HepG2 (cell line): ENCODE measurements around the gene C2orf92. TPM values are rescaled to one million over a fixed set of nuclear protein-coding genes. Genes with fewer than 3 reads are reported as not detected.
A peak's percentile ranks its signal among the peaks of the same experiment; 100 is the strongest.

ENCODE experiments used
- CBX2 ChIP-seq, 2 experiments: fragments of 200-600 bp in 1 of 2; sonication (generic); formaldehyde crosslinking in 1 of 2; IDR thresholded peaks; 2 replicates each; pipeline versions ENCODE4 v1.7.0 to v1.8.1; 2018 to 2022; ENCODE audit warnings: low read depth in 2 of 2, low read length in 1 of 2, mild to moderate bottlenecking in 1 of 2, missing genetic modification reagents in 1 of 2
- DNMT3B ChIP-seq: conservative IDR thresholded peaks from 2 replicates; pipeline ENCODE4 v1.6.1; 2016; ENCODE audit warnings: missing biosample characterization, control low read depth
- EP300 ChIP-seq, 3 experiments: sonication (generic) in 1 of 3; formaldehyde crosslinking in 1 of 3; IDR thresholded peaks; 2 replicates each; pipeline versions ENCODE4 v1.5.1 to v1.6.1; 2011 to 2020; ENCODE audit warnings: low read depth in 2 of 3, low read length in 2 of 3, borderline replicate concordance in 1 of 3, improper control_type of control experiment in 1 of 3, mild to moderate bottlenecking in 1 of 3, missing genetic modification reagents in 1 of 3, moderate library complexity in 1 of 3
- FIP1L1 ChIP-seq: fragments of 200-400 bp; formaldehyde crosslinking; IDR thresholded peaks from 2 replicates; pipeline ENCODE4 v1.6.1; 2018; ENCODE audit warnings: low read depth, mild to moderate bottlenecking, low read length, moderate library complexity, borderline replicate concordance; ENCODE audit not compliant: insufficient read depth
- FOXK1 ChIP-seq: sonication (generic); formaldehyde crosslinking; IDR thresholded peaks from 2 replicates; pipeline ENCODE4 v1.4.0; 2020; ENCODE audit warnings: low read depth, missing genetic modification reagents, borderline replicate concordance
- FOXK2 ChIP-seq: fragments of 450-650 bp; IDR thresholded peaks from 2 replicates; pipeline ENCODE4 v1.6.1; 2016
- NCOR1 ChIP-seq: fragments of 200-600 bp; sonication (generic); IDR thresholded peaks from 2 replicates; pipeline ENCODE4 v1.7.0; 2017; ENCODE audit warnings: antibody characterized with exemption, low read length, borderline replicate concordance
- NR2F6 ChIP-seq, 2 experiments: IDR thresholded peaks; 2 replicates each; pipeline ENCODE4 v1.6.1; 2016; ENCODE audit warnings: antibody characterized with exemption in 1 of 2, mild to moderate bottlenecking in 1 of 2
- POGZ ChIP-seq: sonication (generic); formaldehyde crosslinking; IDR thresholded peaks from 2 replicates; pipeline ENCODE4 v1.4.0; 2020; ENCODE audit warnings: mild to moderate bottlenecking, missing genetic modification reagents
- POLR2AphosphoS5 ChIP-seq: IDR thresholded peaks from 2 replicates; pipeline ENCODE4 v1.6.1; 2012; ENCODE audit warnings: low read depth, low read length
- SMARCE1 ChIP-seq: fragments of 450-650 bp; IDR thresholded peaks from 2 replicates; pipeline ENCODE4 v1.6.1; 2017; ENCODE audit warnings: borderline replicate concordance
- TEAD2 ChIP-seq: sonication (generic); formaldehyde crosslinking; IDR thresholded peaks from 2 replicates; pipeline ENCODE4 v1.9.0; 2021; ENCODE audit warnings: missing genetic modification reagents
- ZKSCAN1 ChIP-seq: fragments of 150-350 bp; IDR thresholded peaks from 2 replicates; pipeline ENCODE4 v1.6.1; 2014; ENCODE audit warnings: low read length
- ZNF121 ChIP-seq: sonication (generic); formaldehyde crosslinking; IDR thresholded peaks from 2 replicates; pipeline ENCODE4 v1.5.0; 2020; ENCODE audit warnings: mild to moderate bottlenecking, missing genetic modification reagents
- ZNF207 ChIP-seq: fragments of 450-650 bp; IDR thresholded peaks from 2 replicates; pipeline ENCODE4 v1.6.1; 2016; ENCODE audit warnings: antibody characterized with exemption, borderline replicate concordance
- ZNF224 ChIP-seq: sonication (generic); formaldehyde crosslinking; IDR thresholded peaks from 2 replicates; pipeline ENCODE4 v1.5.0; 2020; ENCODE audit warnings: mild to moderate bottlenecking, missing genetic modification reagents
- ZNF225 ChIP-seq: sonication (generic); formaldehyde crosslinking; IDR thresholded peaks from 2 replicates; pipeline ENCODE4 v1.4.0; 2020; ENCODE audit warnings: mild to moderate bottlenecking, missing genetic modification reagents
- ZNF335 ChIP-seq: sonication (generic); formaldehyde crosslinking; IDR thresholded peaks from 2 replicates; pipeline ENCODE4 v1.4.0; 2020; ENCODE audit warnings: missing genetic modification reagents
- ZZZ3 ChIP-seq: sonication (generic); formaldehyde crosslinking; IDR thresholded peaks from 2 replicates; pipeline ENCODE4 v1.4.0; 2020; ENCODE audit warnings: missing genetic modification reagents, mild to moderate bottlenecking, borderline replicate concordance
- polyA plus RNA-seq, 8 experiments: library from polyadenylated mRNA; depleted of rRNA in 3 of 8; stranded (reverse) in 7 of 8; unstranded in 1 of 8; fragments of >200 nt; fragmentation: Illumina TruSeq in 4 of 8; extraction: Trizol in 4 of 8; gene quantifications; 2 replicates each; pipeline versions ENCODE4 v1.2.1 to v1.2.3, GENCODE V29; 2011 to 2016; ENCODE audit warnings: low read depth in 4 of 8, missing spikeins in 1 of 8, mixed read lengths in 1 of 8; ENCODE audit not compliant: insufficient read depth in 1 of 8
- total RNA-seq, 5 experiments: library from RNA; depleted of rRNA; stranded (reverse); fragments of >200 nt; fragmentation: Illumina TruSeq; extraction: Trizol; gene quantifications; 2 replicates each; pipeline ENCODE4 v1.2.3, GENCODE V29; 2016; ENCODE audit warnings: low read depth in 1 of 5
- TF ChIP-seq, protein P1 (sequence below): sonication (generic); formaldehyde crosslinking; IDR thresholded peaks from 2 replicates; pipeline ENCODE4 v1.8.0; 2022; ENCODE audit warnings: missing genetic modification reagents, mild to moderate bottlenecking, moderate library complexity, borderline replicate concordance
- TF ChIP-seq, protein P2 (sequence below): sonication (generic); formaldehyde crosslinking; IDR thresholded peaks from 2 replicates; pipeline ENCODE4 v1.4.0; 2020; ENCODE audit warnings: missing genetic modification reagents, borderline replicate concordance
- TF ChIP-seq, protein P3 (sequence below), 2 experiments: sonication (generic) in 1 of 2; formaldehyde crosslinking in 1 of 2; IDR thresholded peaks; 2 replicates each; pipeline versions ENCODE4 v1.4.0 to v1.6.1; 2018 to 2020; ENCODE audit warnings: missing genetic modification reagents in 2 of 2, borderline replicate concordance in 1 of 2, low read depth in 1 of 2, mild to moderate bottlenecking in 1 of 2, missing biosample characterization in 1 of 2
- TF ChIP-seq, protein P4 (sequence below): sonication (generic); formaldehyde crosslinking; IDR thresholded peaks from 2 replicates; pipeline ENCODE4 v1.5.0; 2020; ENCODE audit warnings: missing genetic modification reagents, mild to moderate bottlenecking, borderline replicate concordance

Gene C2orf92
- total and polyA plus RNA-seq, 2 of the 13 experiments (the other 11 are each of a cell fraction or from before 2014, with no cell fraction given) = 4.9 to 5.0 TPM

DNA sequence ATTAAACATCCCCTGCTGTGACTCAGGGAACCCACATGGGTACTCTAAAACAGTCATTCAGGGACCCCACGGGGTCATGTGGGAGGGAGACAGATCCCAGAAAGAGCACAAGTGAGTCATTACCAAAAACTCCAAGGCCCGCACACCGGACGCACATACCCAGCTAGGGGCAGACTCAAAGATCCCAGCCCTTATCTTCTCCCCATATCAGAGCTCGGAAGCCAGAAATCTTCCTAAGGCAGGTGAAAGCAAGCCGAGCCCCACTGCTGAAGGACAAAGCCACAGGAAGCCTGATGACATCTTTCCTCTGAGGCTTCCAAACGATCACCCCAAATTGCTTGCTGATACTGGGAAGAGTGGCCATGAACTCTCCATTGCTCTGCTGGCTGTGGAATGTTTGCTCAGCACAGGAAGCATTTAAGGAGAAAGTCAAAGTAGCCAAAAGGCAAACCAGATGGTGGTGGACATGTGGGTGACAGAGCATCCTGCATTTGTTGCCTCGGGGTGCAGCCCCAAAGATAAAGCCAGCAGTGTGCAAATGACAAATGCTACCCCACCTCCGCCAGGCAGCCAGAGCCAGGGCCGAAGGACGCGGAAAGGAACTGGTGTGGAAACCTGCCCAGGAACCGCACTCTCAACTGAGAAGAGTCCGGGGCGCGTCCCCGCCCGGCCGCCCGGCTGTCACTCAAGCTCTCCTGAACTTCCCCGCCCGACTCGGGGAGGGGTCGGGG is 6.5 kb upstream of the C2orf92 start (continued):
- TF ChIP-seq, protein P1, sequence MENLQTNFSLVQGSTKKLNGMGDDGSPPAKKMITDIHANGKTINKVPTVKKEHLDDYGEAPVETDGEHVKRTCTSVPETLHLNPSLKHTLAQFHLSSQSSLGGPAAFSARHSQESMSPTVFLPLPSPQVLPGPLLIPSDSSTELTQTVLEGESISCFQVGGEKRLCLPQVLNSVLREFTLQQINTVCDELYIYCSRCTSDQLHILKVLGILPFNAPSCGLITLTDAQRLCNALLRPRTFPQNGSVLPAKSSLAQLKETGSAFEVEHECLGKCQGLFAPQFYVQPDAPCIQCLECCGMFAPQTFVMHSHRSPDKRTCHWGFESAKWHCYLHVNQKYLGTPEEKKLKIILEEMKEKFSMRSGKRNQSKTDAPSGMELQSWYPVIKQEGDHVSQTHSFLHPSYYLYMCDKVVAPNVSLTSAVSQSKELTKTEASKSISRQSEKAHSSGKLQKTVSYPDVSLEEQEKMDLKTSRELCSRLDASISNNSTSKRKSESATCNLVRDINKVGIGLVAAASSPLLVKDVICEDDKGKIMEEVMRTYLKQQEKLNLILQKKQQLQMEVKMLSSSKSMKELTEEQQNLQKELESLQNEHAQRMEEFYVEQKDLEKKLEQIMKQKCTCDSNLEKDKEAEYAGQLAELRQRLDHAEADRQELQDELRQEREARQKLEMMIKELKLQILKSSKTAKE = no peak
- TF ChIP-seq, protein P2, sequence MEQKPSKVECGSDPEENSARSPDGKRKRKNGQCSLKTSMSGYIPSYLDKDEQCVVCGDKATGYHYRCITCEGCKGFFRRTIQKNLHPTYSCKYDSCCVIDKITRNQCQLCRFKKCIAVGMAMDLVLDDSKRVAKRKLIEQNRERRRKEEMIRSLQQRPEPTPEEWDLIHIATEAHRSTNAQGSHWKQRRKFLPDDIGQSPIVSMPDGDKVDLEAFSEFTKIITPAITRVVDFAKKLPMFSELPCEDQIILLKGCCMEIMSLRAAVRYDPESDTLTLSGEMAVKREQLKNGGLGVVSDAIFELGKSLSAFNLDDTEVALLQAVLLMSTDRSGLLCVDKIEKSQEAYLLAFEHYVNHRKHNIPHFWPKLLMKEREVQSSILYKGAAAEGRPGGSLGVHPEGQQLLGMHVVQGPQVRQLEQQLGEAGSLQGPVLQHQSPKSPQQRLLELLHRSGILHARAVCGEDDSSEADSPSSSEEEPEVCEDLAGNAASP (CRISPR knock-in tag) = peak; percentile 45
- TF ChIP-seq DNMT3B (CRISPR knock-in tag) (no peak), NCOR1 (no peak; the same call in 1 of the 2 replicates), ZNF335 (CRISPR knock-in tag) (no peak), ZNF207 (no peak), POLR2AphosphoS5 (no peak), ZNF121 (CRISPR knock-in tag) (peak; percentile 63; the same call in 1 of the 2 replicates), POGZ (CRISPR knock-in tag) (no peak), EP300 (IDR thresholded peaks at IDR 0.05; ENCODE audit: low read depth in 2 of 2, low read length in 2 of 2) (0 out of 4 replicates have a peak, but pooled peaks of 1 of the 2 experiments have one; percentile 3), EP300 (CRISPR knock-in tag; IDR thresholded peaks at IDR 0.05; ENCODE audit: borderline replicate concordance) (no peak), TEAD2 (CRISPR knock-in tag) (0 out of 2 replicates have a peak, but pooled peaks have one; percentile 61), FOXK2 (no peak), FIP1L1 (no peak), ZKSCAN1 (no peak), FOXK1 (CRISPR knock-in tag) (no peak), ZNF225 (CRISPR knock-in tag) (no peak), NR2F6 (IDR thresholded peaks at IDR 0.05) (0 out of 2 replicates have a peak, but pooled peaks have one; percentile 9), NR2F6 (CRISPR knock-in tag; IDR thresholded peaks at IDR 0.05) (0 out of 2 replicates have a peak, but pooled peaks have one; percentile 33), ZZZ3 (CRISPR knock-in tag) (no peak), CBX2 (IDR thresholded peaks at IDR 0.05; ENCODE audit: low read depth, low read length) (no peak), CBX2 (CRISPR knock-in tag; IDR thresholded peaks at IDR 0.05; ENCODE audit: low read depth) (no peak), SMARCE1 (no peak), ZNF224 (CRISPR knock-in tag) (no peak)
- TF ChIP-seq, protein P3, sequence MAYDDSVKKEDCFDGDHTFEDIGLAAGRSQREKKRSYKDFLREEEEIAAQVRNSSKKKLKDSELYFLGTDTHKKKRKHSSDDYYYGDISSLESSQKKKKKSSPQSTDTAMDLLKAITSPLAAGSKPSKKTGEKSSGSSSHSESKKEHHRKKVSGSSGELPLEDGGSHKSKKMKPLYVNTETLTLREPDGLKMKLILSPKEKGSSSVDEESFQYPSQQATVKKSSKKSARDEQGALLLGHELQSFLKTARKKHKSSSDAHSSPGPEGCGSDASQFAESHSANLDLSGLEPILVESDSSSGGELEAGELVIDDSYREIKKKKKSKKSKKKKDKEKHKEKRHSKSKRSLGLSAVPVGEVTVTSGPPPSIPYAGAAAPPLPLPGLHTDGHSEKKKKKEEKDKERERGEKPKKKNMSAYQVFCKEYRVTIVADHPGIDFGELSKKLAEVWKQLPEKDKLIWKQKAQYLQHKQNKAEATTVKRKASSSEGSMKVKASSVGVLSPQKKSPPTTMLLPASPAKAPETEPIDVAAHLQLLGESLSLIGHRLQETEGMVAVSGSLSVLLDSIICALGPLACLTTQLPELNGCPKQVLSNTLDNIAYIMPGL (CRISPR knock-in tag; IDR thresholded peaks at IDR 0.05; ENCODE audit: borderline replicate concordance in 1 of 2, low read depth in 1 of 2) = no peak
- TF ChIP-seq, protein P4, sequence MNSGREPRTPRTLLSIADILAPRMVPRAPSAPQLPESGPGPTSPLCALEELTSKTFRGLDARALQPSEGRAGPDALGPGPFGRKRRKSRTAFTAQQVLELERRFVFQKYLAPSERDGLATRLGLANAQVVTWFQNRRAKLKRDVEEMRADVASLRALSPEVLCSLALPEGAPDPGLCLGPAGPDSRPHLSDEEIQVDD (CRISPR knock-in tag) = no peak
